ENCODE results near the gene HDAC9. TPM values are rescaled to one million over a fixed set of nuclear protein-coding genes. Genes with fewer than 3 reads are reported as not detected.

The HDAC9 gene
- total RNA-seq, 4 donors from 2014 or later: 3.0 to 14.0 (median 5.6) TPM

- peak overlapping the region; percentile 60 to 68 (median 64) for H3K4me3 ChIP-seq
- no peaks in the 10 kb centered on the region for H3K36me3 ChIP-seq
- no peaks in the 10 kb centered on the region for H3K9me3 ChIP-seq
- TF ChIP-seq CTCF (IDR thresholded peaks at IDR 0.05 in 4 of 5, conservative IDR thresholded peaks at IDR 0.05 in 1 of 5): no peak
- TF ChIP-seq POLR2A (IDR thresholded peaks at IDR 0.05): no peak
- peak overlapping the region; percentile 84 to 91 (median 90) for H3K27ac ChIP-seq
- in situ Hi-C loops (cut with MboI; ENCODE audit: low sequenced_read_pairs in 4 of 4): no loop called here
- no peaks in the 10 kb centered on the region for H3K27me3 ChIP-seq
- intact Hi-C loops (cut with DNase I; ENCODE audit: low total_unique reads): loop anchor here (5.0 kb wide), 3 partner anchors 40 to 140 kb away; no protein-coding TSS in a partner anchor
- peaks cover 64 to 66% of the 10 kb centered on the region in 2 donors for H3K4me1 ChIP-seq
- DNase-seq (no peak), ATAC-seq (no peak)
These were observed 1.5 kb downstream of the HDAC9 start for GRCh38 chr7:18497082-18497481.

DNA sequence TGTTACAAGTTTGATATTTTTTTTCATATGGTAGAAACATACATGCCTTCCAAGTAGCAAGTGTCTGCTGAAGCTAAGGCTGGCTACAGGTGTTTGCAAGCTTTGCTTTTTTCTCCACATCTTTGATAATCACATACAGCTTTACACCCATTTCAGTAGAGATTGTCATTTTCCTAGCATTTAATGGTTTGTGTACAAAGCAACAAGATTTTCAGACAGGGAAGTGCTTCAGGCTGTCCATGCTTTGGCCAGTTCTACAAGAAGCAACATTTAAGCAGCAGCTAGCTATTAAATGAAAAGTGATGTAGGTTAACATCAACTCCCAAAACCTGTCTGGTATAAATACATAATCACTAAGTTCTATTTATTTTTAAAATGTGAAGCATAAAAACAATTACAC is 2.3 kb downstream of the HDAC9 start:
- Histone ChIP-seq H3K27ac (peak overlapping the region; percentile 84 to 91 (median 90)), H3K4me3 (peak overlapping the region in 3 of 4 donors; percentile 60 to 68 (median 61))

DNA sequence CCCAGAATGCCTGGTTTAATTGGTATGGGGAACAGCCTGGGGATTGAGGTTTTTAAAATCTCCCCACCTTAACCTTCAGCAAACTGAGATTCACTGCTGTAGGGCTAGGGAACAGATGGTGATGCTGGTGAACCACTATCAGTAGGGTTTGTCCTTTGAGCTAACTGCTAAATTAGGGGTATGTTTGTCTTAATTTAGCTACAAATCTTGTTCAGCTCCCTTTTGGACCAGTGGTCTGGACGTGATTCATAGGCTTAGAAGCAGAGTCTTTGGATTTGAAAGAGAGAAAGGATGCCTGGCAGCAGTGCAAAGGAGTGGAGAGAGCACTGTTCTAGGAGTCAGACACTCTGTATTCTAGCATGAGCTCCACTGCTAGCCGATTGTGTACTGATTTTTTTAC is 2.8 kb downstream of the HDAC9 start:
- TF ChIP-seq POLR2A (IDR thresholded peaks at IDR 0.05): no peak
- TF ChIP-seq CTCF (IDR thresholded peaks at IDR 0.05 in 4 of 5, conservative IDR thresholded peaks at IDR 0.05 in 1 of 5): no peak
- no peaks in the 10 kb centered on the region for H3K36me3 ChIP-seq
- H3K4me1 ChIP-seq: peaks cover 66 to 75% of the 10 kb centered on the region in 2 donors
- no peaks in the 10 kb centered on the region for H3K27me3 ChIP-seq
- ATAC-seq (no peak), DNase-seq (no peak)
- in situ Hi-C loops (cut with MboI; ENCODE audit: low sequenced_read_pairs in 4 of 4) (no loop called here), intact Hi-C loops (cut with DNase I; ENCODE audit: low total_unique reads) (loop anchor here (5.0 kb wide), 3 partner anchors 39 to 141 kb away; no protein-coding TSS in a partner anchor)
- no peaks in the 10 kb centered on the region for H3K9me3 ChIP-seq
- peak overlapping the region; percentile 84 to 91 (median 90) for H3K27ac ChIP-seq
- H3K4me3 ChIP-seq: peak overlapping the region in 1 of 4 donors; percentile 60

More for the DNA sequence above, 2.3 kb downstream of the HDAC9 start:
- no peaks in the 10 kb centered on the region for H3K27me3 ChIP-seq
- no peaks in the 10 kb centered on the region for H3K9me3 ChIP-seq
- H3K4me1 ChIP-seq: peaks cover 66 to 71% of the 10 kb centered on the region in 2 donors
- TF ChIP-seq CTCF (IDR thresholded peaks at IDR 0.05 in 4 of 5, conservative IDR thresholded peaks at IDR 0.05 in 1 of 5): no peak
- TF ChIP-seq POLR2A (IDR thresholded peaks at IDR 0.05): no peak
- intact Hi-C loops (cut with DNase I; ENCODE audit: low total_unique reads) (loop anchor here (5.0 kb wide), 3 partner anchors 40 to 140 kb away; no protein-coding TSS in a partner anchor), in situ Hi-C loops (cut with MboI; ENCODE audit: low sequenced_read_pairs in 4 of 4) (no loop called here)
- no peaks in the 10 kb centered on the region for H3K36me3 ChIP-seq
- DNase-seq: no peak
- no peak for ATAC-seq

- H3K27me3 ChIP-seq: no peaks in the 10 kb centered on the region
- H3K27ac ChIP-seq: peak overlapping the region; percentile 55 to 91 (median 86)
- H3K4me1 ChIP-seq: peaks cover 61 to 68% of the 10 kb centered on the region in 2 donors
- intact Hi-C loops (cut with DNase I; ENCODE audit: low total_unique reads) (loop anchor here (5.0 to 10.0 kb wide), 4 partner anchors 38 to 1065 kb away; no protein-coding TSS in a partner anchor), in situ Hi-C loops (cut with MboI; ENCODE audit: low sequenced_read_pairs in 4 of 4) (no loop called here)
- peak in 1 of 2 donors; percentile 34 for ATAC-seq
- TF ChIP-seq POLR2A (IDR thresholded peaks at IDR 0.05) (no peak), CTCF (IDR thresholded peaks at IDR 0.05 in 4 of 5, conservative IDR thresholded peaks at IDR 0.05 in 1 of 5) (no peak)
- peak in 1 of 2 donors; percentile 65 for DNase-seq
- H3K36me3 ChIP-seq: no peaks in the 10 kb centered on the region
- no peak overlapping the region for H3K4me3 ChIP-seq
- H3K9me3 ChIP-seq: no peaks in the 10 kb centered on the region
These were observed 4.0 kb downstream of the HDAC9 start for GRCh38 chr7:18499407-18500177.
